H9 (cell line): ENCODE measurements around the gene ITPR1. TPM values are rescaled to one million over a fixed set of nuclear protein-coding genes. Genes with fewer than 3 reads are reported as not detected.

Source experiments
- DNase-seq: peaks from one replicate; pipeline ENCODE4 v3.0.0-alpha.2; 2017
- H2AFZ ChIP-seq: one replicate; pipeline ENCODE4 v1.6.1; 2013; ENCODE audit warnings: mild to moderate bottlenecking, low read length, control low read depth, moderate library complexity
- H2AK5ac ChIP-seq: 2 replicates; pipeline ENCODE4 v1.6.1; 2013; ENCODE audit warnings: low read length, control low read depth, mixed read lengths; ENCODE audit not compliant: insufficient read length
- H2BK120ac ChIP-seq: one replicate; pipeline ENCODE4 v1.6.1; 2013; ENCODE audit warnings: low read depth, mild to moderate bottlenecking, low read length, control low read depth, inconsistent platforms; ENCODE audit not compliant: poor library complexity, severe bottlenecking
- H2BK12ac ChIP-seq: 2 replicates; pipeline ENCODE4 v1.6.1; 2013; ENCODE audit warnings: low read length, control low read depth, mixed read lengths, low read depth; ENCODE audit not compliant: insufficient read length
- H2BK15ac ChIP-seq: 2 replicates; pipeline ENCODE4 v1.6.1; 2013; ENCODE audit warnings: low read depth, low read length, control low read depth
- H2BK20ac ChIP-seq: one replicate; pipeline ENCODE4 v1.6.1; 2013; ENCODE audit warnings: low read depth, mild to moderate bottlenecking, low read length, control low read depth, inconsistent platforms; ENCODE audit not compliant: poor library complexity, severe bottlenecking
- H2BK5ac ChIP-seq: 2 replicates; pipeline ENCODE4 v1.6.1; 2013; ENCODE audit warnings: low read length, control low read depth, mixed read lengths; ENCODE audit not compliant: insufficient read length
- H3K14ac ChIP-seq: 2 replicates; pipeline ENCODE4 v1.6.1; 2013; ENCODE audit warnings: low read length, control low read depth; ENCODE audit not compliant: insufficient read depth
- H3K18ac ChIP-seq: 2 replicates; pipeline ENCODE4 v1.6.1; 2013; ENCODE audit warnings: low read depth, mild to moderate bottlenecking, mixed read lengths, low read length, control low read depth; ENCODE audit not compliant: insufficient read length
- H3K23ac ChIP-seq: 2 replicates; pipeline ENCODE4 v1.6.1; 2013; ENCODE audit warnings: low read length, control low read depth, mixed read lengths, low read depth; ENCODE audit not compliant: insufficient read length
- H3K23me2 ChIP-seq: 2 replicates; pipeline ENCODE4 v1.6.1; 2013; ENCODE audit warnings: low read depth, mild to moderate bottlenecking, mixed read lengths, low read length, control low read depth; ENCODE audit not compliant: insufficient read length, poor library complexity, severe bottlenecking
- H3K27ac ChIP-seq: 2 replicates; pipeline ENCODE4 v1.5.1; 2013; ENCODE audit warnings: low read length, control low read depth, mixed read lengths, low read depth; ENCODE audit not compliant: insufficient read length
- H3K27me3 ChIP-seq: 2 replicates; pipeline ENCODE4 v1.6.1; 2013; ENCODE audit warnings: low read length, control low read depth, inconsistent platforms; ENCODE audit not compliant: insufficient read depth
- H3K4ac ChIP-seq: 2 replicates; pipeline ENCODE4 v1.6.1; 2013; ENCODE audit warnings: low read depth, mild to moderate bottlenecking, control low read depth, inconsistent platforms, low read length, moderate library complexity
- H3K4me1 ChIP-seq: 2 replicates; pipeline ENCODE4 v1.6.1; 2013; ENCODE audit warnings: low read length, control low read depth, inconsistent platforms; ENCODE audit not compliant: insufficient read depth
- H3K4me2 ChIP-seq: 2 replicates; pipeline ENCODE4 v1.6.1; 2013; ENCODE audit warnings: low read length, control low read depth, mixed read lengths; ENCODE audit not compliant: insufficient read length, insufficient read depth
- H3K56ac ChIP-seq: 2 replicates; pipeline ENCODE4 v1.6.1; 2013; ENCODE audit warnings: low read depth, mild to moderate bottlenecking, mixed read lengths, low read length, control low read depth; ENCODE audit not compliant: insufficient read length
- H3K79me1 ChIP-seq: 2 replicates; pipeline ENCODE4 v1.6.1; 2013; ENCODE audit warnings: low read depth, mild to moderate bottlenecking, moderate library complexity, low read length, control low read depth, inconsistent platforms; ENCODE audit not compliant: insufficient read depth, poor library complexity, severe bottlenecking
- H3K79me2 ChIP-seq: 2 replicates; pipeline ENCODE4 v1.6.1; 2013; ENCODE audit warnings: low read length, control low read depth, inconsistent platforms; ENCODE audit not compliant: insufficient read depth
- H3K9ac ChIP-seq: 2 replicates; pipeline ENCODE4 v1.6.1; 2013; ENCODE audit warnings: low read length, control low read depth, mixed read lengths; ENCODE audit not compliant: insufficient read length; ENCODE audit errors: extremely low read depth
- H3K9me3 ChIP-seq: one replicate; pipeline ENCODE4 v1.6.1; 2013; ENCODE audit warnings: low read depth, low read length, inconsistent platforms; ENCODE audit not compliant: control insufficient read depth
- H3T11ph ChIP-seq: one replicate; pipeline ENCODE4 v1.6.1; 2013; ENCODE audit warnings: mild to moderate bottlenecking, low read length, control low read depth, inconsistent platforms
- H4K20me1 ChIP-seq: one replicate; pipeline ENCODE4 v1.6.1; 2013; ENCODE audit not compliant: control insufficient read depth, insufficient read length, insufficient read depth
- H4K5ac ChIP-seq: 2 replicates; pipeline ENCODE4 v1.6.1; 2013; ENCODE audit warnings: low read depth, mild to moderate bottlenecking, mixed read lengths, low read length, control low read depth; ENCODE audit not compliant: insufficient read length
- H4K8ac ChIP-seq: replicated peaks from 2 replicates; pipeline ENCODE4 v1.6.1; 2013; ENCODE audit warnings: low read length, control low read depth, mixed read lengths, low read depth; ENCODE audit not compliant: insufficient read length
- H4K91ac ChIP-seq: 2 replicates; pipeline ENCODE4 v1.6.1; 2013; ENCODE audit warnings: low read depth, mild to moderate bottlenecking, moderate library complexity, mixed read lengths, low read length, control low read depth; ENCODE audit not compliant: insufficient read length
- H3K27ac Mint-ChIP-seq, 3 experiments: 2 replicates in 2 of 3; 3 replicates in 1 of 3; pipeline ENCODE4 v1.8.0; 2020 to 2021; ENCODE audit warnings: mixed read lengths in 3 of 3, mild to moderate bottlenecking in 1 of 3, moderate library complexity in 1 of 3
- H3K27me3 Mint-ChIP-seq: 2 replicates; pipeline ENCODE4 v1.8.0; 2021; ENCODE audit warnings: low read depth, mild to moderate bottlenecking, moderate library complexity, mixed read lengths
- H3K36me3 Mint-ChIP-seq, 3 experiments: 2 replicates in 2 of 3; 3 replicates in 1 of 3; pipeline ENCODE4 v1.8.0; 2020 to 2021; ENCODE audit warnings: low read depth in 3 of 3, mixed read lengths in 3 of 3; ENCODE audit not compliant: insufficient read depth in 1 of 3
- H3K4me1 Mint-ChIP-seq, 2 experiments: 2 replicates each; pipeline ENCODE4 v1.8.0; 2020; ENCODE audit warnings: mixed read lengths in 2 of 2
- H3K4me3 Mint-ChIP-seq, 2 experiments: 2 replicates in 1 of 2; 3 replicates in 1 of 2; pipeline ENCODE4 v1.8.0; 2020 to 2021; ENCODE audit warnings: mild to moderate bottlenecking in 2 of 2, mixed read lengths in 2 of 2, moderate library complexity in 1 of 2
- H3K9me3 Mint-ChIP-seq, 2 experiments: 2 replicates in 1 of 2; 3 replicates in 1 of 2; pipeline ENCODE4 v1.8.0; 2020; ENCODE audit warnings: mild to moderate bottlenecking in 2 of 2, mixed read lengths in 2 of 2, moderate library complexity in 1 of 2
- CTCF ChIP-seq: fragments of 200-600 bp; sonication (generic); conservative IDR thresholded peaks from 3 replicates; pipeline ENCODE4 v1.8.0; 2021; ENCODE audit warnings: antibody characterized with exemption, mild to moderate bottlenecking
- WGBS: extraction: QIAGEN DNeasy Blood & Tissue Kit; methylation state at CpG from one replicate; pipeline ENCODE4 v1.1.7; 2013; ENCODE audit warnings: missing lambda C conversion rate, low lambda C conversion rate, mixed read lengths; ENCODE audit not compliant: insufficient read length; ENCODE audit errors: extremely low coverage; 5-methylcytosine and 5-hydroxymethylcytosine counted together
- total RNA-seq: library from RNA; stranded (reverse); gene quantifications from 2 replicates; pipeline ENCODE4 v1.2.1, GENCODE V29; 2021

Gene ITPR1
- total RNA-seq, 1 experiment from 2014 or later = 4.2 TPM

DNA sequence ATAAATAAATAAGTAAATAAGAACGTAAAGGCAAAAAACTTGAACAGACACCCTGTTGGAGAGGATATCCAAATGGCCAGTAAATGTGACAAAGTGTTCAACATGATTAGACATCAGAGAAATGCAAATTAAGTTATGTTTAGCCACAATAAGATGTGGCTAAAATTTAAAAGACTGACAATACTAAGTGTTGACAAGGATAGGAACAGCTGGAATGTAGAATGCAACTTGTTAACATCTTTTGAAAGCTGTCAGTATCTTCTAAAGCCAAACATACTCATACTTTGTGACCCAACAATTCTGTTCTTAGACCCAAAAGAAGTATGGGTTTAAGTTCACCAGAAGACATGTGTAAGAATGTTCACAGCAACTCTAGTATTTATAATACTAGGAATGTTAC is 197.1 kb downstream of the ITPR1 start:
- Histone ChIP-seq H3K23me2 (no peaks in the 10 kb centered on the region), H3K79me2 (no peaks in the 10 kb centered on the region), H2BK120ac (no peak overlapping the region), H2AK5ac (no peak overlapping the region), H3K4me2 (no peak overlapping the region), H3K23ac (no peak overlapping the region), H4K5ac (no peak overlapping the region), H3K9me3 (no peaks in the 10 kb centered on the region), H2BK5ac (no peak overlapping the region), H3K4ac (no peak overlapping the region), H2BK12ac (no peak overlapping the region), H3K79me1 (no peaks in the 10 kb centered on the region), H3K56ac (no peak overlapping the region), H3T11ph (no peak overlapping the region), H4K20me1 (no peaks in the 10 kb centered on the region), H3K27ac (no peak overlapping the region), H4K8ac (no peak overlapping the region), H2BK20ac (no peak overlapping the region), H3K18ac (no peak overlapping the region), H3K27me3 (no peaks in the 10 kb centered on the region), H3K9ac (no peak overlapping the region), H2AFZ (no peak overlapping the region), H3K4me1 (no peaks in the 10 kb centered on the region), H4K91ac (no peak overlapping the region), H2BK15ac (no peak overlapping the region), H3K14ac (no peak overlapping the region)
- H3K4me1 Mint-ChIP-seq = peaks cover 6% of the 10 kb centered on the region in 2 experiments; a peak in 3 of 4 replicates
- DNase-seq = no peak
- no peaks in the 10 kb centered on the region; the same call in 1 of the 2 replicates for H3K27me3 Mint-ChIP-seq
- no peak overlapping the region for H3K4me3 Mint-ChIP-seq
- no peak overlapping the region for H3K27ac Mint-ChIP-seq
- WGBS = no CpG with 5 or more reads among the region's 1 CpG
- peaks cover 0 to 7% of the 10 kb centered on the region in 2 experiments; a peak in 3 of 5 replicates for H3K9me3 Mint-ChIP-seq
- peaks cover 4 to 10% (median 5%) of the 10 kb centered on the region in 3 experiments; a peak in 4 of 7 replicates for H3K36me3 Mint-ChIP-seq
- no peak for TF ChIP-seq CTCF
